Mesodermal cell (in vitro differentiated cells): ENCODE measurements around the gene RPGRIP1L.

Source experiments
- H3K27ac ChIP-seq: 2 replicates; pipeline ENCODE4 v1.7.0; 2013; ENCODE audit warnings: mild to moderate bottlenecking, low read depth, low read length, moderate library complexity; ENCODE audit not compliant: severe bottlenecking
- H3K36me3 ChIP-seq: 2 replicates; pipeline ENCODE4 v1.7.1; 2013; ENCODE audit warnings: mild to moderate bottlenecking, low read length, moderate library complexity; ENCODE audit not compliant: control insufficient read depth, insufficient read depth
- H3K4me1 ChIP-seq: one replicate; pipeline ENCODE4 v1.7.1; 2013; ENCODE audit warnings: mild to moderate bottlenecking, low read length; ENCODE audit not compliant: insufficient read depth, control insufficient read depth, poor library complexity, severe bottlenecking
- H3K4me3 ChIP-seq: 2 replicates; pipeline ENCODE4 v1.7.0; 2013; ENCODE audit warnings: low read length, control low read depth, mild to moderate bottlenecking; ENCODE audit not compliant: insufficient read depth, poor library complexity, severe bottlenecking; ENCODE audit errors: extremely low read depth
- H3K9me3 ChIP-seq: 2 replicates; pipeline ENCODE4 v1.7.1; 2013; ENCODE audit warnings: mild to moderate bottlenecking, low read length, moderate library complexity; ENCODE audit not compliant: control insufficient read depth
- WGBS, 2 experiments: methylation state at CpG; one replicate each; pipeline ENCODE4 v1.1.5; 2013; ENCODE audit warnings: missing lambda C conversion rate in 2 of 2; ENCODE audit not compliant: insufficient coverage in 2 of 2; 5-methylcytosine and 5-hydroxymethylcytosine counted together

The RPGRIP1L gene

GRCh38 chr16:53737552-53737951 lies 33.9 kb upstream of the RPGRIP1L start:
- H3K36me3 ChIP-seq = no peaks in the 10 kb centered on the region
- no peaks in the 10 kb centered on the region for H3K9me3 ChIP-seq
- H3K27ac ChIP-seq = no peak overlapping the region
- peaks cover 5% of the 10 kb centered on the region for H3K4me1 ChIP-seq
- WGBS, 2 experiments = 100% methylated on average over 1 of the region's 5 CpGs; no CpG with 5 or more reads in 1 of the 2 experiments
- H3K4me3 ChIP-seq = no peak overlapping the region

GRCh38 chr16:53736297-53736696 lies 32.6 kb upstream of the RPGRIP1L start:
- Histone ChIP-seq H3K36me3 (no peaks in the 10 kb centered on the region), H3K4me3 (no peak overlapping the region), H3K9me3 (no peaks in the 10 kb centered on the region), H3K4me1 (peaks cover 5% of the 10 kb centered on the region), H3K27ac (no peak overlapping the region)
- 88% methylated on average over 3 of the region's 3 CpGs; no CpG with 5 or more reads in 1 of the 2 experiments for WGBS, 2 experiments

GRCh38 chr16:53734908-53735307 lies 31.2 kb upstream of the RPGRIP1L start:
- no peaks in the 10 kb centered on the region for H3K36me3 ChIP-seq
- 91 to 100% methylated on average over 2 of the region's 2 CpGs for WGBS, 2 experiments
- no peak overlapping the region for H3K27ac ChIP-seq
- H3K4me1 ChIP-seq = peaks cover 5% of the 10 kb centered on the region
- H3K4me3 ChIP-seq = no peak overlapping the region
- no peaks in the 10 kb centered on the region for H3K9me3 ChIP-seq

- H3K27ac ChIP-seq = no peak overlapping the region
- H3K9me3 ChIP-seq = no peaks in the 10 kb centered on the region
- peaks cover 5% of the 10 kb centered on the region for H3K4me1 ChIP-seq
- H3K4me3 ChIP-seq = no peak overlapping the region
- H3K36me3 ChIP-seq = no peaks in the 10 kb centered on the region
- WGBS, 2 experiments = 72 to 74% methylated on average over 2 to 3 of the region's 4 CpGs
These were observed 28.8 kb upstream of the RPGRIP1L start for GRCh38 chr16:53732296-53732929.

- no peaks in the 10 kb centered on the region for H3K36me3 ChIP-seq
- no peak overlapping the region for H3K27ac ChIP-seq
- H3K4me1 ChIP-seq = peaks cover 5% of the 10 kb centered on the region
- no peak overlapping the region for H3K4me3 ChIP-seq
- 94 to 100% methylated on average over 1 to 2 of the region's 3 CpGs for WGBS, 2 experiments
- H3K9me3 ChIP-seq = no peaks in the 10 kb centered on the region
These were observed 27.0 kb upstream of the RPGRIP1L start for GRCh38 chr16:53730693-53731092.

- H3K36me3 ChIP-seq = no peaks in the 10 kb centered on the region
- no peak overlapping the region for H3K4me3 ChIP-seq
- no peaks in the 10 kb centered on the region for H3K9me3 ChIP-seq
- no peaks in the 10 kb centered on the region for H3K4me1 ChIP-seq
- no peak overlapping the region for H3K27ac ChIP-seq
These were observed 23.0 kb upstream of the RPGRIP1L start for GRCh38 chr16:53726625-53727024.

GRCh38 chr16:53721017-53721416 lies 17.4 kb upstream of the RPGRIP1L start:
- no peaks in the 10 kb centered on the region for H3K9me3 ChIP-seq
- 85 to 97% methylated on average over 2 to 4 of the region's 5 CpGs for WGBS, 2 experiments
- peaks cover 3% of the 10 kb centered on the region for H3K36me3 ChIP-seq
- H3K27ac ChIP-seq = no peak overlapping the region
- peaks cover under 1% of the 10 kb centered on the region for H3K4me1 ChIP-seq
- no peak overlapping the region for H3K4me3 ChIP-seq

GRCh38 chr16:53717577-53717976 lies 13.9 kb upstream of the RPGRIP1L start:
- no peak overlapping the region for H3K4me3 ChIP-seq
- 100% methylated on average over 1 of the region's 3 CpGs; no CpG with 5 or more reads in 1 of the 2 experiments for WGBS, 2 experiments
- peaks cover 3% of the 10 kb centered on the region for H3K36me3 ChIP-seq
- no peaks in the 10 kb centered on the region for H3K9me3 ChIP-seq
- H3K4me1 ChIP-seq = peaks cover 5% of the 10 kb centered on the region
- H3K27ac ChIP-seq = no peak overlapping the region

GRCh38 chr16:53715023-53715384 lies 11.3 kb upstream of the RPGRIP1L start:
- no peak overlapping the region for H3K4me3 ChIP-seq

GRCh38 chr16:53714205-53715022 lies 10.8 kb upstream of the RPGRIP1L start:
- Histone ChIP-seq H3K9me3 (no peaks in the 10 kb centered on the region), H3K4me1 (peaks cover 5% of the 10 kb centered on the region), H3K27ac (no peak overlapping the region), H3K36me3 (no peaks in the 10 kb centered on the region), H3K4me3 (no peak overlapping the region)
- WGBS, 2 experiments = 59 to 76% methylated on average over 2 to 4 of the region's 7 CpGs

More at GRCh38 chr16:53715023-53715384, 11.3 kb upstream of the RPGRIP1L start:
- Histone ChIP-seq H3K9me3 (no peaks in the 10 kb centered on the region), H3K27ac (no peak overlapping the region), H3K4me1 (peaks cover 5% of the 10 kb centered on the region), H3K36me3 (no peaks in the 10 kb centered on the region)
- 100% methylated on average over 1 to 2 of the region's 2 CpGs for WGBS, 2 experiments
